Stomach (tissue), 4 donors: ENCODE measurements around the gene SMIM41.

Source experiments
- EP300 ChIP-seq: sonication (generic); formaldehyde crosslinking; IDR thresholded peaks from one replicate; pipeline ENCODE4 v1.6.1; 2017; ENCODE audit warnings: antibody characterized with exemption
- POLR2A ChIP-seq, 4 donors: fragments of 450-650 bp; IDR thresholded peaks; one replicate each; pipeline ENCODE4 v1.6.1; 2016; ENCODE audit warnings: antibody characterized with exemption in 4 of 4, control low read depth in 2 of 4, mild to moderate bottlenecking in 1 of 4, moderate library complexity in 1 of 4
- TF ChIP-seq, protein P1 (sequence below), 7 experiments: fragments of 450-650 bp in 4 of 7; fragments of 200-600 bp in 3 of 7; sonication (generic) in 3 of 7; IDR thresholded peaks; one replicate each; pipeline ENCODE4 v1.5.1; 2016 to 2019; ENCODE audit warnings: antibody characterized with exemption in 7 of 7, control low read depth in 2 of 7, mild to moderate bottlenecking in 1 of 7

DNA sequence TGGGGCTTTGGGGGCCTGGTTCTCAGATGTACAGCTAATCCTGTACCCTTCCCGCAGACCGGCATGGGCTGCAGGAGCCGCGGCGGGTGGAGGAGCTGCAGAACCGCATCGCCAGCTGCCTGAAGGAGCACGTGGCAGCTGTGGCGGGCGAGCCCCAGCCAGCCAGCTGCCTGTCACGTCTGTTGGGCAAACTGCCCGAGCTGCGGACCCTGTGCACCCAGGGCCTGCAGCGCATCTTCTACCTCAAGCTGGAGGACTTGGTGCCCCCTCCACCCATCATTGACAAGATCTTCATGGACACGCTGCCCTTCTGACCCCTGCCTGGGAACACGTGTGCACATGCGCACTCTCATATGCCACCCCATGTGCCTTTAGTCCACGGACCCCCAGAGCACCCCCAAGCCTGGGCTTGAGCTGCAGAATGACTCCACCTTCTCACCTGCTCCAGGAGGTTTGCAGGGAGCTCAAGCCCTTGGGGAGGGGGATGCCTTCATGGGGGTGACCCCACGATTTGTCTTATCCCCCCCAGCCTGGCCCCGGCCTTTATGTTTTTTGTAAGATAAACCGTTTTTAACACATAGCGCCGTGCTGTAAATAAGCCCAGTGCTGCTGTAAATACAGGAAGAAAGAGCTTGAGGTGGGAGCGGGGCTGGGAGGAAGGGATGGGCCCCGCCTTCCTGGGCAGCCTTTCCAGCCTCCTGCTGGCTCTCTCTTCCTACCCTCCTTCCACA lies 20.7 kb upstream of the SMIM41 start:
- TF ChIP-seq, protein P1, sequence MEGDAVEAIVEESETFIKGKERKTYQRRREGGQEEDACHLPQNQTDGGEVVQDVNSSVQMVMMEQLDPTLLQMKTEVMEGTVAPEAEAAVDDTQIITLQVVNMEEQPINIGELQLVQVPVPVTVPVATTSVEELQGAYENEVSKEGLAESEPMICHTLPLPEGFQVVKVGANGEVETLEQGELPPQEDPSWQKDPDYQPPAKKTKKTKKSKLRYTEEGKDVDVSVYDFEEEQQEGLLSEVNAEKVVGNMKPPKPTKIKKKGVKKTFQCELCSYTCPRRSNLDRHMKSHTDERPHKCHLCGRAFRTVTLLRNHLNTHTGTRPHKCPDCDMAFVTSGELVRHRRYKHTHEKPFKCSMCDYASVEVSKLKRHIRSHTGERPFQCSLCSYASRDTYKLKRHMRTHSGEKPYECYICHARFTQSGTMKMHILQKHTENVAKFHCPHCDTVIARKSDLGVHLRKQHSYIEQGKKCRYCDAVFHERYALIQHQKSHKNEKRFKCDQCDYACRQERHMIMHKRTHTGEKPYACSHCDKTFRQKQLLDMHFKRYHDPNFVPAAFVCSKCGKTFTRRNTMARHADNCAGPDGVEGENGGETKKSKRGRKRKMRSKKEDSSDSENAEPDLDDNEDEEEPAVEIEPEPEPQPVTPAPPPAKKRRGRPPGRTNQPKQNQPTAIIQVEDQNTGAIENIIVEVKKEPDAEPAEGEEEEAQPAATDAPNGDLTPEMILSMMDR (IDR thresholded peaks at IDR 0.05), result no peak
- TF ChIP-seq POLR2A (IDR thresholded peaks at IDR 0.05) (no peak), EP300 (no peak)
